ENCODE measurements around the gene TNRC6C.

The TNRC6C gene

DNA sequence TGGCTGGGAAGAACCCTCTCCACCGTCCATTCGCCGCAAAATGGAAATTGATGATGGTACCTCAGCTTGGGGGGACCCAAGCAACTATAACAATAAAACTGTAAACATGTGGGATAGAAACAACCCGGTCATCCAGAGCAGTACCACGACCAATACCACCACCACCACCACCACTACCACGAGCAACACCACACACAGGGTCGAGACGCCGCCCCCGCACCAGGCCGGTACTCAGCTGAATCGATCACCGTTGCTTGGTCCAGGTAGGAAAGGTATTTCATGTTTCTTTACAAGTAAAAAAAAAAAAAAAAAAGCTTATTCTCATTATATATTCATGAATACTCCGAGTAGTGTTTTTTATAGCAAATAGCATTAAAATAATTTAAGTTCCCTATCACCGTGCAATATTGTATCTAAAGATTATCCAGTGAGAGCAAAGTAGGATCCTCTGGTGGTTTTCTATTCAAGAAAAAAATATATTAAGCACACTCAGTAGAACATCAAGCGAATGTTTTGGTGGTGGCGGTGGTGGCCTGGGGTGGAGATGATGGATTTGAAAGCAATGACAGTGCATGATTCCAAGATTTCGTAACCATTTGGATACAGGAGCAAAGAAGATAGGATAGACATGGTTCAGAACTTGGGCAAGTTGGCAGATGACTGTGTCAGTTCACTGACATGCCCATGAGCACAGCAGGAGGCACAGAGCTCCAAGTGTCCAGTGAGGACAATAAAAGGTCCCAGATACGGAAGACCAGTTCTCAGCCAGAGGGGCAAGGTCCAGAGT lies 92.9 kb downstream of the TNRC6C start:
- DNase-seq (ENCODE audit: low spot score) = no peak
- no peak overlapping the region for H3K4me3 ChIP-seq
- TF ChIP-seq, protein P1, sequence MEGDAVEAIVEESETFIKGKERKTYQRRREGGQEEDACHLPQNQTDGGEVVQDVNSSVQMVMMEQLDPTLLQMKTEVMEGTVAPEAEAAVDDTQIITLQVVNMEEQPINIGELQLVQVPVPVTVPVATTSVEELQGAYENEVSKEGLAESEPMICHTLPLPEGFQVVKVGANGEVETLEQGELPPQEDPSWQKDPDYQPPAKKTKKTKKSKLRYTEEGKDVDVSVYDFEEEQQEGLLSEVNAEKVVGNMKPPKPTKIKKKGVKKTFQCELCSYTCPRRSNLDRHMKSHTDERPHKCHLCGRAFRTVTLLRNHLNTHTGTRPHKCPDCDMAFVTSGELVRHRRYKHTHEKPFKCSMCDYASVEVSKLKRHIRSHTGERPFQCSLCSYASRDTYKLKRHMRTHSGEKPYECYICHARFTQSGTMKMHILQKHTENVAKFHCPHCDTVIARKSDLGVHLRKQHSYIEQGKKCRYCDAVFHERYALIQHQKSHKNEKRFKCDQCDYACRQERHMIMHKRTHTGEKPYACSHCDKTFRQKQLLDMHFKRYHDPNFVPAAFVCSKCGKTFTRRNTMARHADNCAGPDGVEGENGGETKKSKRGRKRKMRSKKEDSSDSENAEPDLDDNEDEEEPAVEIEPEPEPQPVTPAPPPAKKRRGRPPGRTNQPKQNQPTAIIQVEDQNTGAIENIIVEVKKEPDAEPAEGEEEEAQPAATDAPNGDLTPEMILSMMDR (IDR thresholded peaks at IDR 0.05) = no peak
- no peak overlapping the region for H3K27ac ChIP-seq

DNA sequence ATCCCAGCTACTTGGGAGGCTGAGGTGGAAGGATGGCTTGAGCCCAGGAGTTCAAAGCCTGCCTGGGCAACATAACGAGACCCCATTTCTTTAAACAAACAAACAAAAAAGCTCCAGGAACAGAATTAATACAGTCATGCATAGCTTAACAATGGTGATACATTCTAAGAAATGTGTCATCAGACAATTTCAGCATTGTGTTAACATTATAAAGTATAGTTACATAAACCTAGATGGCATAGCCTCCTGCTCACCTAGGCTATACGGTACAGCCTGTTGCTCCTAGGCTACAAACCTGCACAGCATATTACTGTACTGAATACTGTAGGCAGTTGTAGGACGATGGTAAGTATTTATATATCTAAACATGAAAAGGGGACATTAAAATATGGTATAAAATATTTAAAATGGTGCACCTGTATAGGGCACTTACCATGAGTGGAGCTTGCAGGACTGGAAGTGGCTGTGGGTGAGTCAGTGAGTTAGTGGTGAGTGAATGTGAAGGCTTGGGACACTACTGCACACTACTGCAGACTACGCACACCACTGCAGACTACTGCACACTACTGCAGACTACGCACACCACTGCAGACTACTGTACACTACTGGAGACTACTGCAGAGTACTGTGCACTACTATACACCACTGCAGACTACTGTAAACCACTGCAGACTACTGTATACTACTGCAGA lies 95.4 kb downstream of the TNRC6C start:
- no peak for DNase-seq (ENCODE audit: low spot score)
- TF ChIP-seq, protein P1 (IDR thresholded peaks at IDR 0.05) = no peak
- no peak overlapping the region for H3K4me3 ChIP-seq
- H3K27ac ChIP-seq = no peak overlapping the region

DNA sequence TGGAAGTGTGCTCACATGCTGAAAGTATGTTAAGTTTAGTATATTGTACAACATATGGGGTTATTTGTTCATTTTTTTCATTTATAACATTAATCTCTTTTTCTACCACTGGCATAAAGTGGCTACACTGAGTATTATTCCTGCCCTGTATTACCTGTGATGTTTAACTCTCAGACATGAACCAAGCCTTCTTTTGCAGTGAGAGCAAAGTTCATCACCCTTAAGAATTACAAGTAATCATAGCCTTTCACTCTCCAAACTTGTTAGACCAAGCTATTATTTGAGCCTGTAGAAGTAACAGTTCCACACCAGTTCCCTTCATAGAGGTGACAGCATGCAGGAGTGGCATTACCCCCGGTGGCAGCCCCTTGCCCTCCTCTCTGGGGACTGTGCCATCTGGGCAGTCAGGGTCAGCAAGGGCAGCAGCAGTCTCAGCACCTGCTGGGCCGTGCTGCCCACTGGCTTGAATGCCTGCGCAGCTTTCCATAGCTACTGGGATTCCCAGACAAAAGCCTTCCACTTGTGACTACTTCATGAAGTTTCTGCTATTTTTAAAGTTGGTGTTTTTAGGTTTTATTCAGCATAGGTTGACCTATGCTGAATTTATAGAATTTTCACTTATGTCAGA lies 98.7 kb downstream of the TNRC6C start:
- TF ChIP-seq, protein P1 (IDR thresholded peaks at IDR 0.05) = no peak
- Histone ChIP-seq H3K27ac (no peak overlapping the region), H3K4me3 (no peak overlapping the region)
- no peak for DNase-seq (ENCODE audit: low spot score)

DNA sequence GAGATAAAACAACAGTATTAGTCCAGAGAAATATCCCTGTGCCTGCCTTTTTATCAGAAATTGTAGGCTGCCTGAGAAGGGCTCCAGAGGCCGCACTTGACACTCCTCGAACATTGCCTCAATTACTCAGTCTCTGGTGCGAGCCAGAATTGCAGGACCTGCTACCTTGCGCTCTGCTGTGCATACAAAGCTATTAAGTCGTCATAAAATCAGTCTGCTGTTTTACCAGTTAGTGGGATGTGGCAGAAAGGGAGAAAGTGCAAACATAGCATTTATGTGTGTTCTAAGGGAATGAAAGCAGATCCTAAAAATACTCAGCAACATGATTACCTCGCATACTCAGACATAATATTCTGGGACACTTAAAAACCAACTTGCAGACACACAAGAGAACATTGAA lies 99.5 kb downstream of the TNRC6C start:
- TF ChIP-seq, protein P1 (IDR thresholded peaks at IDR 0.05) = no peak
- no peak for DNase-seq (ENCODE audit: low spot score)
- Histone ChIP-seq H3K4me3 (no peak overlapping the region), H3K27ac (peak overlapping the region; percentile 5 to 40)

DNA sequence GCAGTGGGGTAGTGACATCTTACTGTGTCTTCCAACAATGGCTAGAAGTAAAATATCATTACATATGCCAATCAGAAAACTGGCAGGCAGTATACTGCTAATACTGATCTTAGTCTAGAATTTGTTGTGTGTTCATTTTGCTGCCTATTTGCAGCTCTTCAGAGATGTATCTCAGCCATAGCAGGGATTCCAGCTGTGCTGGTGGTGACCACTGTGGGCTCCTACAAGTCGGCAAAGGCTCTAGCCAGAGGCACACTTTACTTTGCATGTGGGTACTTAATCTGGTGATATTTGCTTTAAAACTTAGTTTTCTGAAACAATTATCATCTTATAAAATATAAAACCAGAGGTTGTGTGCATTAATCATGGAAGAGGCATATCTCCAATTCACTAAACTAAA lies 100.1 kb downstream of the TNRC6C start:
- TF ChIP-seq, protein P1 (IDR thresholded peaks at IDR 0.05) = no peak
- DNase-seq (ENCODE audit: low spot score) = no peak
- H3K4me3 ChIP-seq = no peak overlapping the region
- peak overlapping the region in 1 of 2 donors; percentile 5 for H3K27ac ChIP-seq

DNA sequence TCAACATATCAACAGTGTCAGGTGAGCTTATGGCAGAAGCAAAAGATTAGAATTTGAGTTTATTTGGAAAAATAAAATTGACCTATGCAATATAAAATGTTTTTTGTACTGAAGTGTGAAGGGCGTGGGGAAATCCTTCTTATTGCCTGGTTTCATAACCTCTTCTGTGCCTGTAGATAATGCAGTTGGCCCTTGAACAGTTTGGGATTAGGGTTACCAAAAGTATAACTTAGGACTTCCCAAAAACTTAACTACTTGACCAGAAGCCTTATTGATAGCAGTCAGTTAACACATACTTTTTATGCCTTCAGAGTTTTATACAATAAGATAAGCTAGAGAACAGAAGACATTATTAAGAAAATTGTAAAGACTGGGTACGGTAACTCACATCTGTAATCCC lies 104.1 kb downstream of the TNRC6C start:
- Histone ChIP-seq H3K27ac (no peak overlapping the region), H3K4me3 (no peak overlapping the region)
- TF ChIP-seq, protein P1 (IDR thresholded peaks at IDR 0.05) = no peak
- no peak for DNase-seq (ENCODE audit: low spot score)

Measured in coronary artery (tissue), 2 donors.